ENCODE measurements around the gene EFTUD2. TPM values are rescaled to one million over a fixed set of nuclear protein-coding genes. Genes with fewer than 3 reads are reported as not detected.

EFTUD2 gene
- total RNA-seq, 1 donor from 2014 or later = 192 TPM

DNA sequence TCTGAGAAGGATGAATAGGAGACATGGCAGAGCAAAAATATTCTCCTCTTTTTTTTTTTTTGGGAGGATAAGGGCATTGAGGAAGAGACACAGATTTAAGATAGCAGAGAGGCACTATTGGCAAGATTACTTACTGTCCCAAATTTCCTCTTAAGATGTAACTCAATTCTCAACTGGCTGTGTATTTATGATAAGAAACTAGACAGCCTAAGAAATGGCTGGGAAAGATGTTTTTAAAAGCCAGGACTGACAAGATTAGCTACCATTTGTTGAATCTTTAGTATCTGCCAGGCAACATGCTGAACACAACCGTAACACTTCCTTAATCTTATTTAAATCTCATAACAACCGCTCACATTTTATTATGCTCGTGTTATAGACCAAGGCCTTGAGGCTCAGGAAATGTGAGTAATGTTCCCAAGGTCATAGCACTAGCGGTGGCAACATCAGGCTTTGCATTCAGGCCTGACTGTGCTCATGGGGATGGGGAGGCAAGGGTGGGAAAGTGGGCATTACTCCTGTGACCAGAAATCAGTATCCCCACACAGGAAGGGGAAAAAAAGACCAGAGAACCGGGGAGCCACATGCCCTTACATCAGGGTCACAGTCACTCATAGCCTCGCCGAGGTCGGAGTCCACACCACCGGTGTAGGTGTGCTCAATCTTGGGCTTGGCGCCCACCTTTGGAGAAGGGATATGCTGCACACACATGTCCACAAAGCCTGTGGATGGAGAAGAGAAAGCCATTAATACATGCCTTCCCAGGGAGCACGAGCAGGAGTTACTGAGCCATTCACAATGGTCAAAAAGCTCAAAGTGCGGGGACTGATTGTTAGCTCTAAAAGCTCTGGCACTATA lies 36.0 kb downstream of the EFTUD2 start:
- Mint-ChIP-seq H3K36me3 (ENCODE audit: low read depth) (peaks cover 10% of the 10 kb centered on the region), H3K4me1 (no peaks in the 10 kb centered on the region), H3K9me3 (no peaks in the 10 kb centered on the region), H3K27ac (ENCODE audit: unreplicated experiment) (no peak overlapping the region), H3K27me3 (ENCODE audit: low read depth) (no peaks in the 10 kb centered on the region), H3K4me3 (no peak overlapping the region)
- no peak for DNase-seq (ENCODE audit: low read depth, low spot score)
- TF ChIP-seq, protein P1, sequence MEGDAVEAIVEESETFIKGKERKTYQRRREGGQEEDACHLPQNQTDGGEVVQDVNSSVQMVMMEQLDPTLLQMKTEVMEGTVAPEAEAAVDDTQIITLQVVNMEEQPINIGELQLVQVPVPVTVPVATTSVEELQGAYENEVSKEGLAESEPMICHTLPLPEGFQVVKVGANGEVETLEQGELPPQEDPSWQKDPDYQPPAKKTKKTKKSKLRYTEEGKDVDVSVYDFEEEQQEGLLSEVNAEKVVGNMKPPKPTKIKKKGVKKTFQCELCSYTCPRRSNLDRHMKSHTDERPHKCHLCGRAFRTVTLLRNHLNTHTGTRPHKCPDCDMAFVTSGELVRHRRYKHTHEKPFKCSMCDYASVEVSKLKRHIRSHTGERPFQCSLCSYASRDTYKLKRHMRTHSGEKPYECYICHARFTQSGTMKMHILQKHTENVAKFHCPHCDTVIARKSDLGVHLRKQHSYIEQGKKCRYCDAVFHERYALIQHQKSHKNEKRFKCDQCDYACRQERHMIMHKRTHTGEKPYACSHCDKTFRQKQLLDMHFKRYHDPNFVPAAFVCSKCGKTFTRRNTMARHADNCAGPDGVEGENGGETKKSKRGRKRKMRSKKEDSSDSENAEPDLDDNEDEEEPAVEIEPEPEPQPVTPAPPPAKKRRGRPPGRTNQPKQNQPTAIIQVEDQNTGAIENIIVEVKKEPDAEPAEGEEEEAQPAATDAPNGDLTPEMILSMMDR (conservative IDR thresholded peaks at IDR 0.05) = no peak

DNA sequence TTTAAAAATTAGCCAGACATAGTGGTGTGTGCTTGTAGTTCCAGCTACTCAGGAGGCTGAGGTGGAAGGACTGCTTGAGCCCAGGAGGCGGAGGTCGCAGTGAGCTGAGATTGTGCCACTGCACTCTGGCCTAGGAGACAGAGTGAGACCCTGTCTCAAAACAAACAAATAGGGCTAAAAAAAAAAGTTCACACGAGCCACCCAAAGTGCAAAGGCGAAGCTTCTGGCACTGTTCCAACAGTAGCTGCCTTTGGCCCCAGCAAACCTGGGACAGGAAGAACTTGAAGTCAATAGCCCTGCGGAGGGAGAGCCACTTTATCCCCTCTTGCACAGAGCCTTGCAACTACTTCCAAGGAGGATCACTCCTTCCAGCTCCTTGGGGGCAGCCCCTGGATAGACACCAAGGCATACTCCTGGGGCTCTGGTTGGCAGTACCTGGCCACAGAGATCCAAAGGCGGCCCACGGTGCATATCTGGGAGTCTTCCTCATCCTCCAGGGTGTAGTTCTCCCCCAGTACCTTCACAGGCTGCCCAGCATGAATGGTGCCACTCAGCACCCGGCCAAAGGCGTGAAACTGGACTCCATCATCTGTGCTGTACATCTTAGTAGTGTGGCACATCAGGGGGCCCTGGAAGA lies 36.8 kb downstream of the EFTUD2 start:
- H3K36me3 Mint-ChIP-seq (ENCODE audit: low read depth) = peaks cover 10% of the 10 kb centered on the region
- TF ChIP-seq, protein P1 (conservative IDR thresholded peaks at IDR 0.05) = no peak
- H3K27me3 Mint-ChIP-seq (ENCODE audit: low read depth) = no peaks in the 10 kb centered on the region
- no peak overlapping the region for H3K4me3 Mint-ChIP-seq
- H3K4me1 Mint-ChIP-seq = no peaks in the 10 kb centered on the region
- no peak for DNase-seq (ENCODE audit: low read depth, low spot score)
- H3K9me3 Mint-ChIP-seq = no peaks in the 10 kb centered on the region
- no peak overlapping the region for H3K27ac Mint-ChIP-seq (ENCODE audit: unreplicated experiment)

DNA sequence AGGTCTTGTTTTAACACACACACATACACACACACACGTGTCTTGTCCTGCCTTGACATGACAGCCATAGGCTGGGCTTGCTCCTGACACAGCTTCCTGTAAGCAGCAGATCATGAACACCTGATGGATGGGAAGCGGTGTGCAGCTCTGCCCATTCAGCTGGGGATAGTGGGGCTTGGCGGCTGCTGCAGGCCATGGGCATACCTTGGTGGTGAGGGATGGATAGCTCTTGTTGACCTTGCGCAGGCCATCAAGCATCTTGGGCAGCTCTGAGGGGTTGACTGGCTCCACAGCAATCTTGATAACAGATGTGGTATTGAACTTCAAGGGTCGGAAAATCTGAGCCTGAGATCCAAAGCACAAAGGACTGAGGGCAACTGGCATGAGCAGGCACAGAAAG lies 39.5 kb downstream of the EFTUD2 start:
- H3K27ac Mint-ChIP-seq (ENCODE audit: unreplicated experiment) = no peak overlapping the region
- DNase-seq (ENCODE audit: low read depth, low spot score) = no peak
- no peaks in the 10 kb centered on the region for H3K27me3 Mint-ChIP-seq (ENCODE audit: low read depth)
- H3K36me3 Mint-ChIP-seq (ENCODE audit: low read depth) = peaks cover 18% of the 10 kb centered on the region
- H3K4me3 Mint-ChIP-seq = no peak overlapping the region
- no peaks in the 10 kb centered on the region for H3K9me3 Mint-ChIP-seq
- H3K4me1 Mint-ChIP-seq = no peaks in the 10 kb centered on the region
- TF ChIP-seq, protein P1 (conservative IDR thresholded peaks at IDR 0.05) = no peak

DNA sequence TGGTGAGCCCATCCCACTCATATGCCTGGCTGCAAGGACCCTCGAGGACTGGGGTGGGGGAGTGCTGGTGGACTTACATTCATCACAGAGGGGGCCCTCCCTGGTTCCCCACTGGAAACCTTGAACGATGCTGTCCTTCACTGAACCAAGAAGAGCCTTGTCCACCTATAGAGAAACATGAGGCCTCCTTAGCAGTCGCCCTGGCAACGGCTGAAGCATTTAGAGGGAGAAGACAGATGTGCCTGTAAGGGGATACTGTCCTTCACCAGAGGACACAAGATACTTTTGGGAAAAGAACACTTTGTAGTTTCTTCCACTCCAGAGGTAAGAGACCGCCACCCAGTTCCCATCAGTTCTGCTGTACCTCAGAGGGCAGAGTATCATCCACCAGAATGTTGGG lies 45.1 kb downstream of the EFTUD2 start:
- DNase-seq (ENCODE audit: low read depth, low spot score) = no peak
- H3K4me3 Mint-ChIP-seq = no peak overlapping the region
- TF ChIP-seq, protein P1 (conservative IDR thresholded peaks at IDR 0.05) = no peak

DNA sequence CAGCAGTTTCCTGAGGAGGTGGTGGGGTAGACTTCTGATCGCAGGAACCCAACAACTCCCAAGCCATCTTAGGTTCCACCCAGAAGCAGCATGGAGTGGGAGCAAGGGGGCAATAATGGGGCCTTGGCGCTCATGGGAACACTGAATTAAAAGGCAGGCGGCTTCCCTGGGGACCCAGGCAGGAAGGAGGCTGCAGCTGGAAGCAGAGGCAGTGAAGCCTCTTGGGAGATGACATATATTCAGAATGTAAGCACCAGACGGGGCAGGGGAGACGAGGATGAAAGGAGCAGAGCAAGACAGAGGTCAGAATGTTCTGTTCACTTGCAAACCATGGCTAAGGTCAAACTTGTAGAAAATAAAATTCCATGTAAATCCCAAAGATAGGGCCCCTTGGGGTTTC lies 48.6 kb downstream of the EFTUD2 start:
- Mint-ChIP-seq H3K9me3 (no peaks in the 10 kb centered on the region), H3K36me3 (ENCODE audit: low read depth) (peaks cover 18% of the 10 kb centered on the region), H3K4me3 (no peak overlapping the region), H3K27ac (ENCODE audit: unreplicated experiment) (peak overlapping the region; percentile 62), H3K4me1 (no peaks in the 10 kb centered on the region), H3K27me3 (ENCODE audit: low read depth) (no peaks in the 10 kb centered on the region)
- no peak for DNase-seq (ENCODE audit: low read depth, low spot score)
- TF ChIP-seq, protein P1 (conservative IDR thresholded peaks at IDR 0.05) = no peak

More for the DNA sequence above, 45.1 kb downstream of the EFTUD2 start:
- Mint-ChIP-seq H3K36me3 (ENCODE audit: low read depth) (peaks cover 23% of the 10 kb centered on the region), H3K9me3 (no peaks in the 10 kb centered on the region), H3K27ac (ENCODE audit: unreplicated experiment) (no peak overlapping the region), H3K27me3 (ENCODE audit: low read depth) (no peaks in the 10 kb centered on the region), H3K4me1 (no peaks in the 10 kb centered on the region)

Measured in neural crest cell (in vitro differentiated cells).